Posterior vena cava (tissue), 2 donors: ENCODE data around the gene ST7L. TPM values are rescaled to one million over a fixed set of nuclear protein-coding genes. Genes with fewer than 3 reads are reported as not detected.
A peak's percentile ranks its signal among the peaks of the same experiment; 100 is the strongest.
"Not testable (repeated sequence)": the region's sequence is repeated elsewhere in the genome, so short reads cannot be mapped to it uniquely, and the experiment has no call there.

Source experiments
- DNase-seq: peaks from one replicate; pipeline ENCODE4 v3.0.0-alpha.2; 2020; ENCODE audit warnings: low spot score
- intact Hi-C, 2 donors: fragments of 100-400 bp; cut with DNase I; formaldehyde crosslinking; loops; one replicate each; pipeline versions ENCODE4 v1.14.1 to v1.14.2; 2022 to 2023
- long read RNA-seq, 2 donors: library from polyadenylated mRNA; unstranded; transcript quantifications; one replicate each; pipeline ENCODE4 v2.0.0, GENCODE V29; 2020 to 2021
- total RNA-seq, 2 donors: library from RNA; stranded (reverse); fragmentation: NEBNext Ultra II Directional; extraction: Animal tissue kit (Norgen Biotek cat#: 25700); gene quantifications; one replicate each; pipeline ENCODE4 v1.2.1, GENCODE V29; 2021
- donor health status: DM: yes; HTN: yes; CAD: no.
- donor health status: DM: yes; HTN: yes; CAD: no.

Gene ST7L, protein sequence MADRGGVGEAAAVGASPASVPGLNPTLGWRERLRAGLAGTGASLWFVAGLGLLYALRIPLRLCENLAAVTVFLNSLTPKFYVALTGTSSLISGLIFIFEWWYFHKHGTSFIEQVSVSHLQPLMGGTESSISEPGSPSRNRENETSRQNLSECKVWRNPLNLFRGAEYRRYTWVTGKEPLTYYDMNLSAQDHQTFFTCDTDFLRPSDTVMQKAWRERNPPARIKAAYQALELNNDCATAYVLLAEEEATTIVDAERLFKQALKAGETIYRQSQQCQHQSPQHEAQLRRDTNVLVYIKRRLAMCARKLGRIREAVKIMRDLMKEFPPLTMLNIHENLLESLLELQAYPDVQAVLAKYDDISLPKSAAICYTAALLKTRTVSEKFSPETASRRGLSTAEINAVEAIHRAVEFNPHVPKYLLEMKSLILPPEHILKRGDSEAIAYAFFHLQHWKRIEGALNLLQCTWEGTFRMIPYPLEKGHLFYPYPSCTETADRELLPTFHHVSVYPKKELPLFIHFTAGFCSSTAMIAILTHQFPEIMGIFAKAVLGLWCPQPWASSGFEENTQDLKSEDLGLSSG
- total RNA-seq = 10 to 100 TPM; 17.9 to 19.4 TPM
- long read RNA-seq, donor 1, partial matches to known transcripts = 4 of 9 reads
- long read RNA-seq, donor 1, other reads (novel, unspliced or antisense) = 4 of 9 reads
- long read RNA-seq, donor 2, full-length matches to known transcripts = 7 of 12 reads
- long read RNA-seq, donor 2, partial matches to known transcripts = 1 of 12 reads
- long read RNA-seq, donor 2, other reads (novel, unspliced or antisense) = 4 of 12 reads

GRCh38 chr1:112618721-112619517 lies at the start of gene ST7L:
ST7L (minus strand) TSS chr1:112619141; CDS start chr1:112619113, 28 bp downstream.
- intact Hi-C loops = loop anchor here in 1 of 2 donors (10.0 kb wide), 1 partner anchor 234 kb away; no protein-coding TSS in a partner anchor
- peak; percentile 88 for DNase-seq

DNA sequence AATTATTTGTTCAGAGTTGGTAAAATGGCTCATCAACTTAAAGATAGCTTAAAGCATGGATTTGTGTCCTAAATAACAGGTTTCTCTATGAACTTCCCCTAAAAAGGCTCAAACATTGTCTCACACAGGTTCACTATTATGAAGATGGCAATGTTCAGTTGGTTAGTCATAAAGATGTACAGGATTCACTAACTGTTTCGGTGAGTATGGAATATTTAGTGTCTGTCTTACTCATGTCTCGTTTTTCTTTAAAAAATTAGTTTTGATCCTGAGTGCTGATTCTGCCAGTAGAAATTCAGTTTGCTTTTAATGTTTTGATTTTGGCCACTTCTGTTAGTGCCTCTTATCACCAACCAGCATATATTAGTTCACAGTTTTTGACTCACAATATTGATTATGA lies 48.0 kb upstream of the ST7L start:
- no peak for DNase-seq
- intact Hi-C loops = no loop called here

DNA sequence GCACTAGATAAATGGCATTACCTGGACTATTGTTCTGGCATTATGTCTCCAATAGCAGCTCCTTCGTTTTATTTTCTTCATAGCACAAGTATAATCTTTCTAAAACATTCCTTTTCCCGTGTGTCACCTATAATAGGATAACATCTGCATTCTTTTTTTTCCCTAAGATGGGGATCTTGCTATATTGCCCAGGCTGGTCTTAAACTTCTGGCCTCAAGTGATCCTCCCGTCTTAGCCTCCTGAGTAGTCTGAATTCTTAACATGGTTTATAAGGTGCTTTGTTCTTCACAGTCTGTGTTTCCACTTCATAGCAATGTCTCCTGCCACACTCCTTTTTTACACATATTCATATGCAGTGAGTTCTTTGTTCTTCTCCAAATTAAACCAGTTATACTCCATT lies 46.9 kb upstream of the ST7L start:
- intact Hi-C loops = loop anchor here in 1 of 2 donors (2.0 kb wide), 1 partner anchor 29 kb away; no protein-coding TSS in a partner anchor
- DNase-seq = no peak

DNA sequence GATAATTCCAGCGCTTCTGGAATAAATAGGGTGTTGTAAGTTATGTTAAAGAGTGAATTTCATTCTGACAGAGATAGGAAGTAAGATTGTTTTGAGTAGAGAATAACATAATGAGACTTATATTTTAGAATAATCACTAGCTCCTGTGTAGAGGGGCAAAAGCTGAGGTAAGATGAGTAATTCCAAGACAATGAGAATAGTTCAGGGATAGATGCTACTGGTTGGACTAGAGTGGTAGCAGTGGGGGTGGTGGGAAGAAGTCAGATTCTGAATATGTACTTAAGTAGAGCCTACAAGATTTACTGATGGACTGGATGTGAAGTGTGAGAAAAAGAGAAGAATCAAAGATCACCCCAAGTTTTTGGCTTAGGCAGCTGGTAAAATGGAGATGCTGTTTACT lies 32.3 kb upstream of the ST7L start:
- intact Hi-C loops = no loop called here
- DNase-seq = no peak

DNA sequence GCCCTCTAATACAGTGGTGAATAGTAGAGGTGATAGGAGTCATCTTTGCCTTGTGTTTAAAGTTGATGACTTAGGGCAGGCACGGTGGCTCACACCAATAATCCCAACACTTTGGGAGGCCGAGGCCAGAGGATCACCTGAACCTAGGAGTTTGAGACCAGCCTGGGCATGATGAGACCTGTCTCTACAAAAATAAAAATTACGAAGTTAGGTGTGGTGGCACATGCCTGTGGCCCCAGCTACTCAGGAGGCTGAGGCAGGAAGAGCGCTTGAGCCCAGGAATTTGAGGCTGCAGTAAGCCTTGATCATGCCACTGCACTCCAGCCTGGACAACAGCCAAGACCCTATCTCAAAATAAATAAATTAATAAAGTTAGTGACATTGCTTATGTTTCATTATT lies 27.3 kb upstream of the ST7L start:
- no peak for DNase-seq
- intact Hi-C loops = no loop called here

- no peak for DNase-seq
- intact Hi-C loops = no loop called here
Measured at GRCh38 chr1:112643080-112643479, 24.1 kb upstream of the ST7L start.

DNA sequence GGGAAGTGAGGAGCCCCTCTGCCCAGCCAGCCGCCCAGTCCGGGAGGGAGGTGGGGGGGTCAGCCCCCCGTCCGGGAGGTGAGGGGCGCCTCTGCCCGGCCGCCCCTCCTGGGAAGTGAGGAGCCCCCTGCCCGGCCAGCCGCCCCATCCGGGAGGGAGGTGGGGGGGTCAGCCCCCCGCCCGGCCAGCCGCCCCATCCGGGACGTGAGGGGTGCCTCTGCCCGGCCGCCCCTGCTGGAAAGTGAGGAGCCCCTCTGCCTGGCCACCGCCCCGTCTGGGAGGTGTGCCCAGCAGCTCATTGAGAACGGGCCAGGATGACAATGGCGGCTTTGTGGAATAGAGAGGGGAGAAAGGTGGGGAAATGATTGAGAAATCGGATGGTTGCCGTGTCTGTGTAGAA lies 21.5 kb upstream of the ST7L start:
- DNase-seq, intact Hi-C loops: not testable (repeated sequence)

- intact Hi-C loops = no loop called here
- DNase-seq = no peak
Measured at GRCh38 chr1:112638110-112638428, 19.1 kb upstream of the ST7L start.

DNA sequence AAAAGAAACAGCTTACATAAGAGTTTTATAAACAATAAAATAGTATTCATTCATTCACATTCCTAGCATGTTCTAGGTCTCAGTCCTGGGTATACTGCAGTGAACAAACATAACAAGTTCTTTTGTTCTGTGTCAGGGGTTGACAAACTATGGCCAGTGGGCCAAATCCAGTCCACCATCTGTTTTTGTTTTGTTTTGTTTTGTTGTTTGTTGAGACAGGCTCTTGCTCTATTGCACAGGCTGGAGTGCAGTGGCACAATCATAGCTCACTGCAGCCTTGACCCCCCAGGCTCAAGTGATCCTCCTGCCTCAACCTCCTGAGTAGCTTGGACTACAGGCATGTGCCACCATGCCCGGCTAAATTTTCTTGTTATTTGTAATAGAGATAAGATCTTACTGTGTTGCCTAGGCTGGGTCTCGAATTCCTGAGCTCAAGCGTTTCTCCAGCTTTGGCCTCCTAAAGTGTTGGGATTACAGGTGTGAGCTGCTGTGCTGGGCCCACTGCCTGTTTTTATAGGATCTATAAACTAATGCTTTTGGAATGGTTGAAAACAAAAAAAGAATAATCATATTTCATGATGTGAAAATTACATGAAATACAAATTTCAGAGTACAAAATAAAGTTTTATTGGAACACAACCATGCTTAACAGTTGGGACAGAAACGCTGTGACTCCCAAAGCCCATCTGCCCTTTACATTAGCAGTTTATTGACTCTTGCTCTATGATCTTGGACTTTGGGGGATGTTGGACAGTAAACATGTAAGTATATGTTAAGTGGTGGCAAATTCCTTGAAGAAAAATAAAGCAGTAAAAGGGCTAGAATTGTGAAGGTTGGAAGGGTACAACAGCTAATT lies 18.5 kb upstream of the ST7L start:
- intact Hi-C loops = no loop called here
- DNase-seq = no peak

GRCh38 chr1:112636597-112637253 lies 17.8 kb upstream of the ST7L start:
- DNase-seq = no peak
- intact Hi-C loops = no loop called here

- DNase-seq = no peak
- intact Hi-C loops = no loop called here
Measured at GRCh38 chr1:112636056-112636455, 17.1 kb upstream of the ST7L start.

GRCh38 chr1:112634367-112634766 lies 15.4 kb upstream of the ST7L start:
- DNase-seq = no peak
- intact Hi-C loops = no loop called here

DNA sequence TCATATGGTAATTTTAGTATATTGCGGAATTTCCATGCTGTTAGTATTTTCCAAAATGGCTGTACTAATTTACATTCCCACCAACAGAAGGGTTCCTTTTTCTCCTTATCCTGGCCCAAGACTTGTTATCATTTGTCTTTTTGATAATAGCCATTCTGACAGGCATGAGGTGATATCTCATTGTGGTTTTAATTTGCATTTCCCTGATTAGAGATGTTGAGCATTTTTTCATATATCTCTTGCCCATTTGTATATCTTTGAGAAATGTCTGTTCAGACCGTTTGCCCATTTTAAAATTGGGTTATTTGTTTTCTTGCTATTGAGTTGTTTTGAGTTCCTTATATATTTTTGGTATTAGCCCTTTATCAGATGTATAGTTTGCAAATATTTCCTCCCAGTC lies 14.7 kb upstream of the ST7L start:
- intact Hi-C loops = no loop called here
- DNase-seq = no peak

DNA sequence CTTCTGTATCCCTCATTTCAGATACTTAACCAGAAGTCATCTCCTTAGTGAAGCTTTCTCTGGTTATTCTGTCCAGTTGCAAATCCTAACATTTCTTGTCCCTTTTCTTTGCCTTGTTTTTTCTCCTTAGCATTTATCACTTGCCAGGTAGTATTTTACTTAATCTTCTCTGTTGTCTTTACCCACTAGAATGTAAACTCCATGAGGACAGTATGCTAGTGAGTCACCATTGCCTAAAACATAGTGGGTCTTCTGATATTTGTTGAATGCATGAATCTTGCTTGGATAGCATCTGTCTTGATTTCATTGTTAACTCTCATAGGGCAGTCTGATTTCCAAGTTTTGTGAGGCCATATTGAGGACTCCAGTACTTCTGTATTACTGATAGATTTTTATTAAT lies 10.3 kb upstream of the ST7L start:
- no peak for DNase-seq
- intact Hi-C loops = no loop called here

- DNase-seq = no peak
- intact Hi-C loops = no loop called here
Measured at GRCh38 chr1:112628516-112628915, 9.6 kb upstream of the ST7L start.

- intact Hi-C loops = no loop called here
- DNase-seq = no peak
Measured at GRCh38 chr1:112626887-112627286, 7.9 kb upstream of the ST7L start.

DNA sequence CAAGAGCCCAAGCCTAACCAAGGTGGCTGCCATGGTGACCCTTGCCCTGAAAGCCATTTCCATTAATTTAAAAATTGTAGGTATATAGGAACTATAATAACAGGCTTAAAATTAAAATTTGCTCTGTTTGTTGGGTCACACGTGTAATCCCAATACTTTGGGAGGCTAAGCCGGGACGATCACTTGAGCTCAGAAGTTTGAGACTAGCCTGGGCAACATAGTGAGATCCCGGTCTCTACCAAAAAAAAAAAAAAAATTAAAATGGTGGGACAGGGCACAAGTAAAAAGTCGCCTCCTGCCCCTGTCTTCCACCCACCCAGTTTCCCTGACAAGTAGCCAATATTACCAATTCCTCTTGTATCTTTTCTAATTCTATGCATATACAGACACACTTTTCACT lies 7.3 kb upstream of the ST7L start:
- no peak for DNase-seq
- intact Hi-C loops = no loop called here

DNA sequence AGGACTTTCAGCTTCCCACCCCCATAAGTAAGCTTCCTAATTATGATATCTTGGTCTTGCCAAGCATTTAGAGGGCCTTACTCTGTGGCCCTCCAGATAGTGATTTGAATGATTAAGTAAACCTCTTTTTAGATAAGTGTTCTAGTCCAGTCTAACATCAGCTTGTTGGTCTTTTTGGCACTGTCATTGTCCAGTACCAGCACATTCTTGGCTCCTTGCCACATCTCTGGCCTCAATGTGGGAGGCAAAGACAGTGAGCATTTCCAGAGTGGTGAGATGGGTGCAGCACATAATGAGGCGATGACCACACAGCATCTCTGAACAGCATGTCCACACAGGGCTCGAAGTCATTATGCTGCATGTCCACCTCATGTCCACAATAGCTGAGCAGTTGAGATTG lies 6.8 kb upstream of the ST7L start:
- intact Hi-C loops = no loop called here
- no peak for DNase-seq
